Testis (tissue), 3 donors: ENCODE results near the gene SP5. TPM values are rescaled to one million over a fixed set of nuclear protein-coding genes. Genes with fewer than 3 reads are reported as not detected.
A peak's percentile ranks its signal among the peaks of the same experiment; 100 is the strongest.

ENCODE experiments used
- DNase-seq: peaks from one replicate; pipeline ENCODE4 v3.0.0-alpha.2; 2019
- H3K27ac ChIP-seq, 2 donors: fragments of 200-600 bp; sonication (generic); one replicate each; pipeline ENCODE4 v1.5.1; 2019
- H3K27me3 ChIP-seq: fragments of 200-600 bp; sonication (generic); one replicate; pipeline ENCODE4 v1.5.1; 2019
- H3K36me3 ChIP-seq: fragments of 200-600 bp; sonication (generic); one replicate; pipeline ENCODE4 v1.5.1; 2017; ENCODE audit warnings: low read depth; ENCODE audit errors: missing control alignments
- H3K4me1 ChIP-seq: fragments of 200-600 bp; sonication (generic); one replicate; pipeline ENCODE4 v1.5.1; 2019
- H3K4me3 ChIP-seq, 2 donors: fragments of 200-600 bp; sonication (generic); one replicate each; pipeline ENCODE4 v1.5.1; 2017 to 2019
- H3K9me3 ChIP-seq: fragments of 200-600 bp; sonication (generic); one replicate; pipeline ENCODE4 v1.5.1; 2017
- CTCF ChIP-seq, 3 experiments: fragments of 450-650 bp in 2 of 3; fragments of 200-600 bp in 1 of 3; sonication (generic) in 1 of 3; IDR thresholded peaks; one replicate each; pipeline ENCODE4 v1.5.1; 2016 to 2019; ENCODE audit warnings: antibody characterized with exemption in 3 of 3, mild to moderate bottlenecking in 2 of 3, moderate library complexity in 1 of 3
- POLR2A ChIP-seq: fragments of 450-650 bp; IDR thresholded peaks from one replicate; pipeline ENCODE4 v1.6.1; 2017; ENCODE audit warnings: antibody characterized with exemption, mild to moderate bottlenecking, moderate library complexity
- WGBS, 2 donors: methylation state at CpG; one replicate each; pipeline ENCODE4 v1.1.5; 2018; 5-methylcytosine and 5-hydroxymethylcytosine counted together
- intact Hi-C: fragments of 100-400 bp; cut with DNase I; formaldehyde crosslinking; loops from one replicate; pipeline ENCODE4 v1.15.1; 2023; ENCODE audit warnings: low total_unique reads
- polyA plus RNA-seq: library from polyadenylated mRNA; stranded (reverse); fragments of 350-450 nt; fragmentation: Illumina TruSeq; extraction: RNeasy Lipid Tissue Mini Kit (QIAGEN cat#74804); gene quantifications from one replicate; pipeline ENCODE4 v1.2.3, GENCODE V29; 2014; ENCODE audit warnings: low read depth, low replicate concordance; ENCODE audit not compliant: insufficient read depth
- total RNA-seq, 2 donors: library from RNA; depleted of rRNA; stranded (reverse); fragments of >200 nt; gene quantifications; one replicate each; pipeline ENCODE4 v1.2.3, GENCODE V29; 2016

SP5 gene
- total and polyA plus RNA-seq, 3 donors from 2014 or later = 1.4 to 4.0 (median 3.5) TPM

GRCh38 chr2:170712653-170713542 lies 2.2 kb upstream of the SP5 start:
- Histone ChIP-seq H3K4me3 (peak overlapping the region; percentile 48 to 60), H3K4me1 (peaks cover 6% of the 10 kb centered on the region), H3K27me3 (no peaks in the 10 kb centered on the region), H3K36me3 (no peaks in the 10 kb centered on the region), H3K9me3 (no peaks in the 10 kb centered on the region), H3K27ac (no peak overlapping the region)
- 22 to 34% methylated on average over 38 to 40 of the region's 41 CpGs for WGBS, 2 donors
- intact Hi-C loops = no loop called here
- TF ChIP-seq POLR2A (no peak), CTCF (IDR thresholded peaks at IDR 0.05) (no peak)
- DNase-seq = no peak

DNA sequence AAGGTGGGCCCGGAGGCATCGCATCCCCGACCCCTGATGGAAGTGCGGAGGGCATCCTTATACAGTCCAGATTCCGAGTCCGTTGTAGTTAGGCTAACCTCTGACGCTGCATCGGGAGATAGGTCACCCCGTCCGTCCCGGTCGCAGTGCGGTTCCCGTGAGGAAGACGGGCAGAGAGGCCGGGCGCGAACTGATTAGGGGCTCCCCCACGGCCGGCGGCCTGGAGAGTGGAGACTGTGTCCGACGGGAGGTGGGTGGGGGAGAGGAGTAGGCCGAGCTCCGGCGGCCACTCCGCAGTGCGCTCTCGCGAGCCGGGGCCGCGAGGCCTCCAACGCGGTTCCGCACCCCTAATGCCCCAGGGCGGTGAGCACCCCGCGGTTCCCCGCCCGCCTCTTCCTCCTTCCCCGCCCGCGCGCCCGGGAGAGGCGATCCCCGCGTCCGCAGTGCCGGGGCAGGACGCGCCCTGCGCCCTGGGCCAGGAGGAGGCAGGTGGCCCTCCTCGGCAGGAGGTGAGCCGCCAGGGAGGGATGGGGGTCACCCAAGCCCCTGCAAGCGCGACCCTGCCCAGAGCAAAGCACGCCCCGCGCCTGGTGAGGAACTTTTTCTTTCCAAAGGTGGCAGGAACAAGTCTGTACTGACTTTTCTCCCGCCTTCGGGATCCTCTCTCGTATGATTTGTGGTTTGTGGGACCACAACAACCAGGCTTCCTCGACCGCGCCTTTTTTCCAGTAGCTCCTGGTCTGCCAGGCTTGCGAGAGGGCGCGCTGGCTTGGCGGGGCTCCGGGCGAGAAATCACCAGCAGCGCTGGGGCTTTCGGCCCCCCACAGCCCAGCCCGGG lies 1.4 kb upstream of the SP5 start:
- H3K4me1 ChIP-seq = peaks cover 6% of the 10 kb centered on the region
- no peaks in the 10 kb centered on the region for H3K27me3 ChIP-seq
- no peak overlapping the region for H3K27ac ChIP-seq
- 0 to 26% methylated on average over 7 to 30 of the region's 76 CpGs for WGBS, 2 donors
- no peaks in the 10 kb centered on the region for H3K36me3 ChIP-seq
- peak overlapping the region; percentile 48 to 60 for H3K4me3 ChIP-seq
- no peaks in the 10 kb centered on the region for H3K9me3 ChIP-seq
- no peak for TF ChIP-seq POLR2A
- no peak for TF ChIP-seq CTCF (IDR thresholded peaks at IDR 0.05)
- DNase-seq = no peak
- intact Hi-C loops = no loop called here

- WGBS, 2 donors = 1% methylated on average over 21 to 52 of the region's 59 CpGs
- Histone ChIP-seq H3K27me3 (no peaks in the 10 kb centered on the region), H3K27ac (no peak overlapping the region), H3K9me3 (no peaks in the 10 kb centered on the region), H3K4me3 (peak overlapping the region; percentile 48 to 60), H3K36me3 (no peaks in the 10 kb centered on the region), H3K4me1 (peaks cover 6% of the 10 kb centered on the region)
- TF ChIP-seq CTCF (IDR thresholded peaks at IDR 0.05) = no peak
- no peak for TF ChIP-seq POLR2A
- peak; percentile 61 for DNase-seq
- intact Hi-C loops = no loop called here
Observed at GRCh38 chr2:170714381-170715061, 616 bp upstream of the SP5 start.

DNA sequence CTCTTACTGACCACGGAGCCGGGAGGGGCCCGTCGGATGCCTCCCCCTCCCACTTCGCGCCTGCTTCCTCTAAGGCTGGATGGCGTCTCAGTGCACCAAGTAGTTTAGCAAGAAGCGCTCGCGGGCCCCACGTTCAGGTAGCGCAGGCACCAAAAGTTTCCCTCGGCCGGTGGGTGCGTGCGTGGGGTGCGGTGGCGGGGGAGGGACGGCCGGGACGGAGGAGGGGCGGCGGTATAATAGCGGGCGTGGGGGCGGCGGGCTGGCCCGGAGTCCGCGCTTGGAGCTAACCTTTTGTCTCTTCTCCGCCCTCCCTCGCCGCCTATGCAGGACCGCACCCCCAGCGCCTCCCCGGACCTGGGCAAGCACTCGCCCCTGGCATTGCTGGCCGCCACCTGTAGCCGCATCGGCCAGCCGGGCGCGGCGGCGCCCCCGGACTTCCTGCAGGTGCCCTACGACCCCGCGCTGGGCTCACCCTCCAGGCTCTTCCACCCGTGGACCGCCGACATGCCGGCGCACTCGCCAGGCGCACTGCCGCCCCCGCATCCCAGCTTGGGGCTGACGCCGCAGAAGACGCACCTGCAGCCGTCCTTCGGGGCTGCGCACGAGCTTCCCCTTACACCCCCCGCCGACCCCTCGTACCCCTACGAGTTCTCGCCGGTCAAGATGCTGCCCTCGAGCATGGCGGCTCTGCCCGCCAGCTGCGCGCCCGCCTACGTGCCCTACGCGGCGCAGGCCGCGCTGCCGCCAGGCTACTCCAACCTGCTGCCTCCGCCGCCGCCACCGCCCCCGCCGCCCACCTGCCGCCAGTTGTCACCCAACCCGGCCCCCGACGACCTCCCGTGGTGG lies 1.0 kb downstream of the SP5 start:
- H3K27me3 ChIP-seq = no peaks in the 10 kb centered on the region
- DNase-seq = no peak
- WGBS, 2 donors = 0 to 3% methylated on average over 29 to 47 of the region's 95 CpGs

More for the DNA sequence above, 1.0 kb downstream of the SP5 start:
- TF ChIP-seq CTCF (IDR thresholded peaks at IDR 0.05) (no peak), POLR2A (no peak)
- Histone ChIP-seq H3K36me3 (no peaks in the 10 kb centered on the region), H3K27ac (no peak overlapping the region), H3K9me3 (no peaks in the 10 kb centered on the region), H3K4me3 (peak overlapping the region; percentile 48 to 60), H3K4me1 (peaks cover 6% of the 10 kb centered on the region)
- intact Hi-C loops = no loop called here
